Kidney capillary endothelial cell (primary cell): ENCODE results near the gene ANG.
"Not testable (repeated sequence)": the region's sequence is repeated elsewhere in the genome, so short reads cannot be mapped to it uniquely, and the experiment has no call there.

Experiments used
- DNase-seq: peaks from one replicate; pipeline ENCODE4 v3.0.0-alpha.2; 2018; ENCODE audit warnings: low spot score

ANG gene

DNA sequence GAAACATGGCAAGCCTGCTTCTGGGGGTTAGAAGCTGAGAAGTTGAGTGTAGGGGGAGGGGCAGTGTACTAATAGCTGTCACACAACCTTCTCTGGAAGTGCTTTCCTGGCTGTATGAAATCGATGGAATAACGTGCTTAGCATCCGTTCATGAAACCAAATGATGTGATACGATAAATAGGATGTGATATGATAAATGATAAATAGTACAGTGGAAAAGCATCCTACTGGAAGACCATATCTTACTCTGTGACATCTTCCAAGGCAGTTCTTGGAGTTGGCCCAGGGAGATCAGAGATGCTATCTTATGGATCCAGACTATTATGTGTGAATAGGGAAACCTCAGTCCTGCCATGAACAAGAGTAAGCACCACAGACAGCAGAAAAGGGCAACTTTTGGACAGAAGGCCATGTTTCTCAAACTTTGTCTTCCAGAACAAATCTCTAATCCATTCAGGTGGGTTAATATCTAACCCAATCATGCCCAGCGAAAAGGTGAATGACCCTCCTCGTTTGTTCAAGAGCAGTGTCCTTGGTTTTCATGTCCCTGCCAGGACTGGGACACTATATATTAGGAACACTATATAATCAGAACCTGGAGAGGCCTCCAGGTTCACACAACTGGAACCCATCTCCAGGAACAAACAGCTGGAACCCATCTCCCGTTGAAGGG lies at the start of gene ANG:
TSS of gene ANG (plus strand) at position 598 of the 673 bp plus-strand sequence. CDS start 4,801 bp downstream, outside the sequence.
- no peak for DNase-seq

DNA sequence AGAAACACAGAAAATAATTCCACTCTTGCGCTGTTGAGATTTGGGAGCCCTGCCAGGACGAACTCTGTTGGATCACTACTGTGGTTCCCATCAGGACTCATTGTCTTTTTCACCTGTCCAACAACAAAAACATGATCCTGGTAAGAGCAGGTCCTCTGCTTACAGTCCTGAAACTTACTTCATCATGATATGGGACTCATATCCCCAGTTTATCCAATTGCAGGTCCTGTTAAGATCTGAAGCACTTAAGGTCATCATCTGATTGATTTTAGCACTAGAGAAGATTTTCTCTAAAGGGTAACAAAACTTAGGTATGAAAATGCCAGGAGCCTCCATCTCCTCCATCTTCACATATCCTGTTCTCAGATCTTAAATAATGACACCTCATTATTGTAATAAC lies 47.0 kb upstream of the ANG start, which contains the start of gene OR6S1:
TSS of gene OR6S1 (minus strand) at position 101 of the 400 bp plus-strand sequence. CDS start at position 101, 0 bp downstream.
- DNase-seq = no peak

DNA sequence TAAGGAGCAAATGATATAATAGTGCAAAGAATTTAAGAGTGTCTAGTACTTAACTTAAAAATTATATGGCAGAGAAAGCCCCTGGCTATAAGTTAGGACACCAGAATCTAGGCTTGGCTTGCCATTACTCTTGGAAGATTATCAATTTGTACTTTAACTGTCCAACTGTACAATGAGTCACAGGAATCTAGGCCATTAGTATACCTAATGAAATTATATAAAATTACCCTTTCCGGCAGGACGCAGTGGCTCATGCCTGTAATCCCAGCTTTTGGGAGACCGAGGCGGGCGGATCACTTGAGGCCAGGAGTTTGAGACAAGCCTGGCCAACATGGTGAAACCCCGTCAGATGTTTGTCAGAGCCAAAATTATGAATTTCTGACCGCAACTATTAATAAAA lies 46.4 kb upstream of the ANG start:
- DNase-seq = no peak

- not testable (repeated sequence) for DNase-seq
These were observed 45.8 kb upstream of the ANG start for GRCh38 chr14:20642755-20643154.

DNA sequence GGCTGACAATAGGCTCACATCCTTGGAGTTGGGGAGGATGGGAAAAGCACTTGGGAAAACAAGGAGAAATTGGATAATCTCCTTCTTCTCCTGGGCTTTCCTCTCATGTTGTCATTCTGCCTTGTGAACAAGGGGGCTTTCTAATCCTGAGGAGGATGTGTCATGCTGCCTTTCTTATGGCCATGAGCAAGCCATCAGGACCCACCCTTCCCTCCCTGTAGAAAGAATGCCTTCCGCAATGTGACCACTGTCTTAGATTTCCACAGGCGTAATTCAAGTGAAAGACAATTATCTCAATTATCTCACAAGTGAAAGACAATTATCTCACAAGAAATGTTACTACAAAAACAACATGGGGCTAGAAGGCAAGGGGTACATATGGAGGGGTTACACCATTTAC lies 44.0 kb upstream of the ANG start:
- DNase-seq = no peak

DNA sequence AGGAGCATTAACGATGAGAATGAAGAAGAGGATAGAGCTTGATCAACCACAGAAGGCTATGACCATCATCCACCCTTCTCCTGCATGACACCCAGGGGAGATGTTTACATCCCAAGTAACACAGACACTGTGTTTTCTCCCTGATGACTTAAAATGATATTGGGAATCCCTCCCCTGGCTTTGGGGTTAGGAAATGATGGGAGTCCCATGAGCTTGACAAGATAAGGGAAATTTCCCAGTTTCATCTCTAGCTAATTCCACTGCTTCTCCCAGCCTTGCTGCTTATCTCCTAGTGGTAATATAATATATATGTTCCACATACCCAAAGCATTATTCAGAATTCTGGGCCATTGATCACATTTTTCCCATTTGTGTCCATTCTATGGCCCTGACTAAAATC lies 43.1 kb upstream of the ANG start:
- DNase-seq = no peak

GRCh38 chr14:20652996-20653975 lies 35.3 kb upstream of the ANG start:
- DNase-seq = peak; percentile 68

DNA sequence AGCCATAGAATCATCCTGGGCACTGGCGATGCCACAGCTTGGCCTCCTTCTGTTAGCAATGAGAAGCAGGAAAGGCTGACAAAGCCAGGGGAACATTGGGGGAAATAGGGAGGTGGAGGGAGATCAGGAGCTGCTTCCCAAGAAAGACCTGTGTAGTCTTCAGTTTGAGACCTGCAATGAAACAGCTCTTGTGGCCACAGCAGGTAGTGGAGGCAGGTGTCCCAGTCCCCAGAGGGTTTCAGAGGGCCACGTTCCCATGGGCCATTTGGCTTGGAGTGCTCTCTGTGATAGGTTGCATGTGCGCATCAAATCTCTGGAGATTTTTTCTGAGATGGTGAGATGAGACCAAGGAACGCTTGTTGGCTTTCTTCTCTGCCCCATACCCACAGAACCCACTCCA lies 32.7 kb upstream of the ANG start:
- DNase-seq = no peak

DNA sequence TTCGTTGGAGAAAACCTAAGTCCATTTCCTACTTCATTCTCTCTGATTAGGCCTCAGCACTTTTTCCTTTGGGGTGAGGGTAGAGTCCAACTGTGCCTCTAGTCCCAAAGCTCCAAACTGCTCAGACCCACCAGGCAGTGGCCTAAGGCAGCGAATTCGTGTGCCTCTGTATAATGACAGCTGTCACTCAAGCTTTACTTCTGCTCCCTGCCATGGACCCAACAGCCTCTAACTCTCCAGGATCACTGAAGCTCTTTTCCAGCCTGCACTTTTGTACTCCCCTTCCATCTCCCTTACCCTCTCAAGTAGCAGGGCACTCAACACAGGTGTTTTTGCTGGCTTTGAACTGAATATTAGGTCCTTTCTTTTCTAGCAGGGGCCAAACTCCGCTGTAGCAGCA lies 32.3 kb upstream of the ANG start:
- no peak for DNase-seq

DNA sequence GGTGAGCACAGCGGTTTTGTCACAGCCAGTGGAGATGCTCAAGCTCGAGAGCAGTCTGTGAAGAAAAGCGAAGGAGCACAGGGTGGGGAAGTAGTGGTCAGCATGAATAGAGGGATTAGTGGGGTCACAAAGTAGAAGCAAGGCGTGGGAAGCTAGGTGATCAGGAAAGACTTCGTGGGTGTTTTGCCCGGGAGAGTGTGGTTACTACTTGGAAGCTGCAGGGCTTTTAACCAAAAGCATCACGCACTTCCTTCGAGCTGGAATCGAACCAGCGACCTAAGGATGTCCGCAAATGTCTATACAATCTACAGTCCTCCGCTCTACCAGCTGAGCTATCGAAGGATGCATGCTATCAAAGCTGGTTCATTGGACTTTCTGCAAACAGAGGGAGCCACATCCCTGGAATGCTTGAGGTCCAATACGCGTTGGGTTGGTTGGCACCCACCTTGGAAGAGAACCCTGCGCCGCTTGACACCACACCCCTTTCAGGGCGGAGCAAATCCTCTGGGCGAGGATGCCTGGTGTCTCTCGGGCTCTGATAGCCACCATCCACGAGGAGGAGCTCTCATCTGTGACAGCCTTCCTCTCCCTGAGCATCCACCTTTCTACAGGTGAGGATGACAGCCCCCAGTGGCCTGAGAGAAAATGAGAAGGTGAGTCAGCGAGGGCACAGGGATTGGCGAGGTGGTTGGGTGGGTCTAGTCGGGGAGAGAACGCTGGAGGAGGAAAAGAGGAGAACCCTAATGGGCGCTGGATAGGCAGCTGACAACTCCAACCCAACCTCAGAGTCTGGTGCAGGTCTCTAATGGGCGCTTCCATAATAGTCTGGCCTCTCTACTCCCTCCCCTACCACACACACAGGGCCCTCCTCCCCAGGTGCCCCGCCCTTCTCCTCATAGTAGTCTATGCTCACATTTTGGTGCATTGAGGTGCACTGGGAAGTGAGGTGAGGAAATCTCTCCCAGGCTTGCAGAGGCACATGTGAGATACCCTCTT lies 31.1 kb upstream of the ANG start:
- DNase-seq = no peak

DNA sequence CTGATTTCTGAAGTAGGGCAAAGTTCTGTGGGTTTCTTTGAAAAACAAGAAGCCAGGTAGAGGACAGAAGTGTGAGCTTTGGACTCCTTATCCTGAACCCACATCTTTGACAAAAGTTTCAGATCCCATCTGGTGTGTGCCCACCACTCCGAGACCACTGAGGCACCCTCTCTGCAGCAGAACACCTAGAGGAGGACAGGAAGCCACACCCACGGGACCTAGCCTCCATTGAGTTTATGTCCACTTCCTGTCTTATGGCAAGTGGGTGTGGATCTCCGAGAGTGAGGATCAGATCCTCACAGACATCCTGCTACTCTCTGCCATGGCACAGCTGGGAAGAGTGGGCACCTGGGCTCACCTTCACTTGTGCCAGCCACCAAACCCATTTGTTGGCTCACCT lies 30.3 kb upstream of the ANG start:
- no peak for DNase-seq

DNA sequence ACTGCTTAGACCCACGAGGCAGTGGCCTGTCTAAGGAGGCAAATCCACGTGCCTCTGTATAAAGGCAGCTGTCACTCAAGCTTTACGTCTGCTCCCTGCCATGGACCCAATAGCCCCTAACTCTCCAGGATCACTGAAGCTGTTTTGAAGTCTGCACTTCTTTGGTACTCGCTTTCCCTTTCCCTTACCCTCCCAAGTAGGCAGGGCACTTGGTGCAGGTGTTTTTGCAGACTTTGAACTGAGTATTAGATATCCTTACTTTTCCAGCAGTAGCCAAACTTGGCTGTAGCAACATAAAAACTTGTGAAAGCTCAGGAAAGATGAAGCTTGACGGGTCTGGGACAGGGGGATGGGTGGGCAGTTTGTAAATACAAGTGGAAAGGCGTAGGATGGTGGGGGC lies 29.2 kb upstream of the ANG start:
- DNase-seq = no peak

DNA sequence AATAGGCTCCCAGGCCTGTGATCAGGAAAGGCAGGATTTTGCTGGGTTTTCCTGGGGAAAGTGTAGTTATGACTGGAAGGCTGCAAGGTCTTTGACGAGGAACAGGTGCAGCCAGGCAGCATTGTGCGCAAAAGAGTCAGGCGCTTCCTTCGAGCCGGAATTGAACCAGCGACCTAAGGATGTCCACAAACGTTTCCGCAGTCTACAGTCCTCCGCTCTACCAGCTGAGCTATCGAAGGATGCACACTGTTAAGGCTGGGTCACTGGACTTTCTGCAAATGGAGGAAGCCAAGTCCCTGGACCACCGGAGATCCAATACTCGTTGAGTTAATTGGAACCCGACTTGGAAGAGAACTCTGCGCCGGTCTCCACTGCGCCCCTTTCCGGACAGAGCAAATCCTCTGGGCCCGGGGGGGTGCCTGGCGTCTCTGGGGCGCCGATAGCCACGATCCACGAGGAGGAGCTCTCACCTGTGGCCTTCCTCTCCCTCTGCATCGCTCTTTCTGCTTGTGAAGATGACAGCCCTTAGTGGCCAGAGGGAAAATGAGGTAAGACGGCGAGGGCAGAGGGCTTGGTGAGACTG lies 28.7 kb upstream of the ANG start:
- no peak for DNase-seq

- DNase-seq = no peak
These were observed 27.4 kb upstream of the ANG start for GRCh38 chr14:20661197-20661596.

DNA sequence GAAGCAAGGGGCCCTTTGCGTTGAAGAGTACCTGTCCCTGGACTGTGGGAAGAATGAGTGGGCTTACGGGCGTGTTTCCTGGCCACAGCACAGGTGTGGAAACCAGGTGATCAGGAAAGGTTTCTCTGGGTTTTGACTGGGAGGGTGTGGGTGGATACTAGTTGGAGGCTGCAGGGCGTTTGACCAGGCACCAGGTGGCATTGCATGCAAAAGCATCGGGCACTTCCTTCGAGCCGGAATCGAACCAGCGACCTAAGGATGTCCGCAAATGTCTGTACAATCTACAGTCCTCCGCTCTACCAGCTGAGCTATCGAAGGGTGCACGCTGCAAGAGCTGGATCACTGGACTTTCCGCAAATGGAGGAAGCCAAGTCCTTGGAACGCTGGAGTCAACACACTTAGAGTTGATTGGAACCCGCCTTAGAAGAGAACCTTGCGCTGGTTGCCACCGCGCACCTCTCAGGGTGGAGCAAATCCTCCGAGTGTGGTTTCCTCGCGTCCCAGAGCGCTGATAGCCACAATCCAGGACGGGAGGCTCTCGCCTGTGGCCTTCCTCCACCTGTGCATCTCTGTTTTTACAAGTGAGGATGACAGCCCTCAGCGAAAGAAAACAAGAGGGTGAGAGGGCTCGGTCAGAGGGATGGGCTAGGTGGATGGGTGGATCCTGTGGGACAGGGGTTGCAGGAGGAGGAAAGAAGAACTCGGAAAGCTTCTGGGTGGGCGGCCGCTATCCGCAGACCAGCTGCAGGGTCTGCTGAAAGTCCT lies 25.4 kb upstream of the ANG start:
- DNase-seq = peak; percentile 75

GRCh38 chr14:20666400-20666961 lies 22.1 kb upstream of the ANG start:
- not testable (repeated sequence) for DNase-seq

DNA sequence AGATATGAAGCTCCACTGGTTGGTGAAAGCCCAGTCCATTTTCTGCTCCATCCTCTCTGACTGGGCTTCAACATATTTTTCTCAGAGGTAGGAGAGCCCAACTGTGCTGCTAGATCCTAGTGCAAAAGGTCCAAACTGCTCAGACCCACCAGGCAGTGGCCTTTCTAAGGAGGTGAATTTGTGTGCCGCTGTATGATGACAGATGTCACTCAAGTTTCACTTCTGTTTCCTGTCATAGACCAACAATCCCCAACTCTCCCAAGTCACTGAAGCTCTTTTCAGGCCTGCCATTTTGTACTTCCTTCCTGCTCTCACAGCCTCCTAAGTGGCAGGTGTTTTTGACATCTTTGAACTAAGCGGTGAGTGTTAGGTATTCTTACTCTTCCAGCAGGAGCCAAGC lies 20.6 kb upstream of the ANG start:
- no peak for DNase-seq

GRCh38 chr14:20668969-20669368 lies 19.6 kb upstream of the ANG start:
- DNase-seq = no peak

GRCh38 chr14:20671597-20672283 lies 16.8 kb upstream of the ANG start:
- peak; percentile 38 for DNase-seq

DNA sequence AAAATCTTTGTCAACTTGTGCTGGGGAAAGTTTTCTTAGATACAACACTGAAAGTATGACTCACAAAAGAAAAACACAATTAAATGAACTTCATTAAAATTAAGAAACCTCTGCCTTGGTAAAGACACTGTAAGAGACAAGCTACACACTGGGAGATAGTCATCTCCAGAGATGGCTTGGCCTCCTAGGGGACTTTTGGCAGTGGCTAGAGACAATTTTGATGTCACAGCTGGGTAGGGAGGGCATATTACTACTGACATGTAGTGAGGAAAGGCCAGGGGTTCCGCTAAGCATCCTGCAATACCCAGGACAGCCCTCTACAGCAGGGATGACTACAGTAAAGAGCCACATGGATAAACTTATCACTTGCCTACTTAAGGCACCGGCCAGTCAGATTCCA lies 12.9 kb upstream of the ANG start:
- DNase-seq = no peak
